H1 (cell line): Measurements from ENCODE around the gene SLC66A3. TPM values are rescaled to one million over a fixed set of nuclear protein-coding genes. Genes with fewer than 3 reads are reported as not detected.

Source experiments
- BCL11A ChIP-seq, 2 experiments: IDR thresholded peaks; one replicate each; pipeline ENCODE4 v1.6.1; 2011; ENCODE audit warnings: low read depth in 2 of 2, low read length in 2 of 2, mild to moderate bottlenecking in 2 of 2
- EZH2 ChIP-seq: fragments of 200-600 bp; sonication (generic); IDR thresholded peaks from 2 replicates; pipeline ENCODE4 v1.7.1; 2012; ENCODE audit warnings: low read depth, mild to moderate bottlenecking, moderate library complexity, low read length, inconsistent platforms; ENCODE audit not compliant: severe bottlenecking
- GABPA ChIP-seq: IDR thresholded peaks from 2 replicates; pipeline ENCODE4 v1.6.1; 2011; ENCODE audit warnings: mild to moderate bottlenecking, low read length, moderate library complexity, borderline replicate concordance; ENCODE audit not compliant: insufficient read depth
- JUND ChIP-seq: IDR thresholded peaks from 2 replicates; pipeline ENCODE4 v1.6.1; 2011; ENCODE audit warnings: mild to moderate bottlenecking, improper control_type of control experiment, low read length
- MAX ChIP-seq: IDR thresholded peaks from 2 replicates; pipeline ENCODE4 v1.6.1; 2012; ENCODE audit warnings: inconsistent platforms
- POLR2A ChIP-seq, 2 experiments: IDR thresholded peaks; 1 replicate in 1 of 2; 2 replicates in 1 of 2; pipeline ENCODE4 v1.6.1; 2011; ENCODE audit warnings: low read depth in 2 of 2, low read length in 2 of 2, mild to moderate bottlenecking in 2 of 2; ENCODE audit errors: control extremely low read depth in 1 of 2
- RAD21 ChIP-seq, 2 experiments: IDR thresholded peaks in 1 of 2; conservative IDR thresholded peaks in 1 of 2; 2 replicates each; pipeline ENCODE4 v1.6.1; 2011; ENCODE audit warnings: low read depth in 2 of 2, low read length in 2 of 2, improper control_type of control experiment in 1 of 2, inconsistent platforms in 1 of 2, mild to moderate bottlenecking in 1 of 2, moderate library complexity in 1 of 2
- SP1 ChIP-seq: IDR thresholded peaks from 2 replicates; pipeline ENCODE4 v1.6.1; 2011; ENCODE audit warnings: low read depth, low read length
- polyA plus RNA-seq, 7 experiments: library from polyadenylated mRNA; depleted of rRNA in 3 of 7; stranded (reverse) in 5 of 7; unstranded in 2 of 7; fragments of >200 nt in 5 of 7; fragments of 200-250 nt in 2 of 7; gene quantifications; 1 replicate in 5 of 7; 2 replicates in 1 of 7; 4 replicates in 1 of 7; pipeline versions ENCODE4 v1.2.1 to v1.2.3, GENCODE V29; 2011 to 2013; ENCODE audit warnings: missing spikeins in 2 of 7, mixed read lengths in 2 of 7
- total RNA-seq: library from RNA; stranded (reverse); fragmentation: NEBNext Ultra II Directional; extraction: Animal tissue kit (Norgen Biotek cat#: 25700); gene quantifications from 2 replicates; pipeline ENCODE4 v1.2.1, GENCODE V29; 2021

Gene SLC66A3
- total and polyA plus RNA-seq, 2 of the 8 experiments (the other 6 are each of a cell fraction or from before 2014, with no cell fraction given): 8.7 to 27.8 TPM

- no peak for TF ChIP-seq SP1
- TF ChIP-seq MAX: no peak
- TF ChIP-seq GABPA: no peak
- TF ChIP-seq JUND: no peak
- TF ChIP-seq RAD21 (IDR thresholded peaks at IDR 0.05 in 1 of 2, conservative IDR thresholded peaks at IDR 0.05 in 1 of 2; ENCODE audit: low read depth in 2 of 2, low read length in 2 of 2): no peak
- TF ChIP-seq POLR2A (IDR thresholded peaks at IDR 0.05; ENCODE audit: control extremely low read depth in 1 of 2, low read depth in 2 of 2, low read length in 2 of 2): no peak
- no peak for TF ChIP-seq EZH2
- no peak for TF ChIP-seq BCL11A (IDR thresholded peaks at IDR 0.05; ENCODE audit: low read depth in 2 of 2, low read length in 2 of 2)
- TF ChIP-seq, all 59 proteins: peak for 0
Observed at GRCh38 chr2:11112870-11113428, 42.3 kb upstream of the SLC66A3 start (continued).
